ENCODE results near the gene EYS.
"Not testable (repeated sequence)": the region's sequence is repeated elsewhere in the genome, so short reads cannot be mapped to it uniquely, and the experiment has no call there.

The EYS gene

DNA sequence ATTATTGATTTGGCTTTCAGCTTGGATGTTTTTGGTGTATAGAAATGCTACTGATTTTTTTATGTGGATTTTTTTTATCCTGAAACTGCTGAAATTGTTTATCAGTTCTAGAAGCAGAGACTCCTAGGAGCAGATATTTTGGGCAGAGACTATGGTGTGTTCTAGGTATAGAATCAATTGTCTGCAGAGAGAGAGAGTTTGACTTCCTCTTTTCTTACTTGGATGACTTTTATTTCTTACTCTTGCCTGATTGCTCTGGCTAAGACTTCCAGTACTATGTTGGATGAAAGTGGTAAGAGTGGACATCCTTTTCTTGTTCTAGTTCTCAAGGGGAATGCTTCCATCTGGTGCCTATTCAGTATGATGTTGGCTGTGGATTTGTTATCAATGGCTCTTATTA lies 1700.8 kb downstream of the EYS start:
- no peak for DNase-seq

DNA sequence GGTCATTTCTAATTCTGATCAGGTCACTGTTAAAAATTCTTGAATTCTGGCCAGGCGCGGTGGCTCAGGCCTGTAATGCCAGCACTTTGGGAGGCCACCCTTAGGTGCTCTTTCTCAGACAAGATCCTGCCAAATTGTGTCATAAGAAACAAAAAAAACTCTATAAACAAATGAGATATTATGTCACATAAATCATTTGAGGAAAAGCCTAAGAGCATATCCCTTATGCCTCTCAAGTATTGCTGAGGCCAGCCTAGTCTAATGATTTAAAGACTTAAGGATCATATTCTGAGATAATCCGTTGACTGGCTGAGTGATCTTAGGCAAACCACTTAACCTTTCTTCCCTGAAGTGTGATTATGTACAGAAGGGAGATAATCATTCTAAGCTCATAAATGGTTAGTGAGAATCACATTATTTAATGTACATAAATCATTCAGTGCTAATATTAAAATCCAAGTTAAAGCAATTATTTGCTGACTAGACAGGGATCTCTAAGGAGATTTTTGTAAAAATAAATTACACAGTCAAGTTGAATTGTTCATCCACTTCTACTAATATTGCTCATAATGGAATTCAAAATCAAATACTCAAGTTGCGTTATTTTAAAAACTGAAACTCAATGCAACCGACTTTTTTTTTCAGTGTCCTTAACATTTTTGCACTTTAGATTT lies 1706.1 kb downstream of the EYS start:
- DNase-seq, result no peak

DNA sequence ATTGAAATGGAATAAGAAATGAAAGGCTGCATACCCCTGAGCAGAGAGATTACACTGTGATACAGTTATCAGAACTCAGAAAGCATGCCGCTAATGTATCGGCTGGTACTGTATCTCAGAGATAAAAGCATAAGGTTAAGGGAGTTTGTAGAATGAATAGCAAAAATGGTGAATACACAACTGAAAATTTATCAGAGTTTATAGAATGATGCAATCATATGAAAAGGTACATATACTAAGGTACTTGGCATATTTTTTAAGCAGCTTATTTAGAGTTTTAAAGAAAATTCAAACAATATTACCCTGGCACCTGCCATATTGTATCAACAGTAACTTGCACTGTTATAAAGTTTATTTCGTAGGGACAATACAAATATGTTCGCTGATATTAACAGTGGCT lies 1707.4 kb downstream of the EYS start:
- DNase-seq, result no peak

DNA sequence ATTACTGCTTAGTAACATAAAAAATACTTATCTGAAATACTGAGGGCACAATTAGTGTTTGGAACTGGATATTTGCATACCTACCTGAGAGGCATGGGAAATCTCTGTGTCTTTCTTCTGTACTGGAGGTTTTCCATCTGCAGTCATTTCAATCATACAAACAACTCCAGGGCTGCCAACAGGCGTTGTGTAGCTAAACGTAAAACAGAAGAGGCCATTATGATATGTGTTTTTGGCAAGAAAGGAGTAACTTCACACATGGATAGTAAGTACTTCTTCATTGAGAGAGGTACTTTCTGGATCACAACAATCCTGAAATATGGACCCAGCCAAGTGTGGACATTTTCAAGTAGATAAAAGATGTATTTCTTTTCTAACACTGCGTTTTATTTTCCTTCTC lies 1708.0 kb downstream of the EYS start:
- DNase-seq, result no peak

DNA sequence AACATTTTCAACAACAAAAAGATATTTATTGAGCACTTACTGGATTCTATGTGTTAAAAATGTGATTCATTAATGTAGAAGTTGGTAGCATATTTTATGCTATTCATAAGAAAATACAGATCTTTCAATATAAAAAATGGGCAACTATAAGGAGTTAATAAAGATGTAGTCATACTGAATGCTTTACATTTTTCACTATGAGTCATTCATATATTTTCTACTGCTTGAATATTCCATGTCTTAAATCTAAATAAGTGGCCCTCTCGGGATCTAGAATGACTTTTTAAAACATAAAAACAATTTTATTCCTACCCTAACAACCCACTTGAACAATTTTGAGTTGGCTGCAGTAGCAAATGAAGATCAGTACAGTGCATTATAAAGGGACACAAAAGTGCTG lies 1709.3 kb downstream of the EYS start:
- DNase-seq, result no peak

DNA sequence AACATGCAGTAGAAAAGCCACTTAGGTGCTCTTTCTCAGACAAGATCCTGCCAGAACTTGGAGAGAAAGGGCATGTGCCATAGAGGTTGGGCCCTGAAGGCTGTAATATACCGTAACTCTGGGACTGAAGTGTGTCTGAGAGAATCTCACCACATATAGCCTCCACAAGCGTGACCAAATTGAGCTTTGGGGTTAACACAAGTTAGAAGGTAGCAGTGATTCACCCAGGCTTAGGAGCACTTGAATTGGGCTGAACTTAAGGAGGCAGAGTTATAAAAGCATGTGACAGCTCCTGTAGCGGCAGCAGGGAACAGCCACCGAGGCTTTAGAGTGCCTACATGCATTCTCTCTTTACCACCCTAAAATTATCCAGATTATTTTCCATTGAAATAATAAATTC lies 1709.8 kb downstream of the EYS start:
- DNase-seq, result no peak

DNA sequence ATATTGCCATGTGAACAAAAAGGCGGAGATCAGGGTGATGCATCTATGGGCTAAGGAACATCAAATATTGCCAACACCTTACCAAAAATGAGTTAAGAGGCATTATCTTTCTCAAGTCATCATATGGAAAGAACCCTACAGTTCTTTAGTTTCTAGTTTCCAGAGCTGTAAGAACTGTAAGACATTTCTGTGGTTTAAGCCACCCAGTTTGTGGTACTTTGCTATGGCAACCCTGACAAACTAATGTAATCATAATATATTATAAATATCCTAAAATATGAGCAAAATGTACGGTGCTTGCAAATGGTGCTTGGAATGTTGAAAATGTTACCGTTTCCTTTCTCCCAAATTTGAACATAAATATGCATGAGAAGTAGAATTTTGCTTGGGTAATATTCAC lies 1721.8 kb downstream of the EYS start:
- DNase-seq, result no peak

DNA sequence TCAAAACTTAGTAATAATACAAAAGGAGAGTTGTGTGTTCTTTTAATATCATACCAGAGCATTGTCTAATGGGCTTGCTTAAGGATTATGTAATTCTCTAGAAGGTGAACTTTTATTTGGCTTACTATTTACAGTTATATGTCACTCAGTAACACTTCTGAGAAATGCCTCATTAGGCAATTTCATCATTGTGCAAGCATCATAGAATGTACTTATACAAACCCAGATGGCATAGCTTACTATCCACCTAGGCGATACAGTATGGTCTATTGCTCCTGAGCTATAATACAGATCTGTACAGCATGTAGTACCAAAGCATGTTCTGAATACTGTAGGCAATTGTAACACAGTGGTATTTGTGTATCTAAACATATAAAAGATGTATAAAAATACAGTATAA lies 1731.3 kb downstream of the EYS start:
- no peak for DNase-seq

DNA sequence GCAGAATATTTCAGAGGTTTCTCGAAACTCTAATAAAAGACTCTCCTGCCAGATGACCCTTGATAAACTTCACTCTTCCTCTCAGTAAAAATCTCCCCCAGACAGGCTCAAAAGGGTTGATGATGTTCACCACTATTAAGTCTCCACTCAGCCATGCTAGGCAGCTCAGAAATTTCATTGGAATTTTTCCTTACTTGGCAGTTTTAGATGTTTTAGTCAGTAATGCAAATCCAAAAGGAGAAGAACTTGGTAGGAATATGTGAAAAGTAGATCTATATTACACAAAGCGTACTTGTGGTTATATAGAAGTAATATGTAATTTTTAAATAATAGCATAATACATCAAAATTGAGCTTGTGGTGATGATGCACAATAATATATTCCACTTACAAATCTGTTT lies 1738.4 kb downstream of the EYS start:
- no peak for DNase-seq

DNA sequence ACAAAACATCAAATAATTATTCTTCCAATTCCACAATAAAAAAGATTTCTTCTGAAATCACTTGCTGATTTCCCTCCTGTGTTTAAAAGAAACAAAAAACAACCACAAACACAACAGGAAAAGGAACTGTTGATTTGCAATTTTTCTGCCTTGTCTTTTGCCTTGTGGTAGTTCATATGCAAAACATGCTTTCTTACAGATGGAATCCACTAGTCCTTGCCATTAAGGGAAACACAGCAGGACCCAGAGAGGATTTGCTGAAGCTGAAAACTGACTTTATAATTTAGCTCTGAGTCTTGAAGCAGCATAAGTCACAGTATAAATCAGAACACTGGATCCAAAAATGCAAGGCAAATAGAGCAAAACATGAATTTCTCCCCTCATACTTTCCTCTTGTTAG lies 1742.7 kb downstream of the EYS start:
- no peak for DNase-seq

DNA sequence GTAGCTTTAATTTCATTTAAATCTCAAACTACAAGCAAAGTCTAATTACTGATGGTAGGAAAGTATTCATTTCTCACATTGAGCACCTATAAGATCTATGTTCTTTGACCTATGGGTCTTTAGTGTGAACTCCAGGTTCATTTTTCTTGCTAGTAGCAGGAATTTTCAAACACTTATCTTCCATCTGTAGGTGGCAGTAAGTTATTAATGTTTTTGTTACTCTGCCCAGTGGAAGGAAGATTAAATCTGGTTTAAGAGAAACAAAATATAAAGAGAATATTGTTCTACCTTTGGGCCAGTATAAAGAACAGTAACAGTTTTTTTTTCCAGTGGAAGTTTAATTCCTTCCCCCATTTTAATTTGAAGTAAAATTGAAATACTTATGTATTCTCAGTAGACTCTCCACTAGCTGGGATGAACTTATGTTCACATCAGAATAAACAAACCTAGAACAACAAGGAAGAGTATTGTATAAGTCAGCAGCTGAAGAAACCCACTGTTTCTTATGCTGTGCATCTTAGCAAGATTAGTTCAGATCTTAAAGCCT lies 1743.2 kb downstream of the EYS start:
- no peak for DNase-seq

DNA sequence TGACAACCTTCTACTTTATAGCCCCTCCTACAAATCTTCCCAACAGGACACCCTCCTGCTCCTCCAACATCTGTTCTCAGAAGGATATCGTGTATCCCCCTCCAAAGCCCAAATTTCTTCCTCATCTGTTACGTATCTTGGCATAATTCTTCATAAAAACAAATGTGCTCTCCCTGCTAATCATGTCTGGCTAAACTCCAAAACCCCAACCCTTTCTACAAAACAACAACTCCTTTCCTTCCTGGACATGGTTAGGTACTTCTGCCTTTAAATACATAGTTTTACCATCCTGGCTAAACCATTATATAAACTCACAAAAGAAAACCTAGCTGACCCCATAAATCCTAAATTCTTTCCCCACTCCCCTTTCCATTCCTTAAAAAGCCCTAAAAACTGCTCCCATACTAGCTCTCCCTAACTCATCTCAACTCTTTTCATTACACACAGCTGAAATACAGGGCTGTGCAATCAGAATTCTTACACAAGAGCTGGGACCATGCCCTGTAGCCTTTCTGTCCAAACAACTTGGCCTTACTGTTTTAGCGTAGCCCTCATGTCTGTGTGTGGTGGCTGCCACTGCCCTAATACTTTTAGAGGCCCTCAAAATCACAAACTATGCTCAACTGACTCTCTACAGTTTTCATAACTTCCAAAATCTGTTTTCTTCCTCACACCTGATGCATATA lies 1753.5 kb downstream of the EYS start:
- not testable (repeated sequence) for DNase-seq

DNA sequence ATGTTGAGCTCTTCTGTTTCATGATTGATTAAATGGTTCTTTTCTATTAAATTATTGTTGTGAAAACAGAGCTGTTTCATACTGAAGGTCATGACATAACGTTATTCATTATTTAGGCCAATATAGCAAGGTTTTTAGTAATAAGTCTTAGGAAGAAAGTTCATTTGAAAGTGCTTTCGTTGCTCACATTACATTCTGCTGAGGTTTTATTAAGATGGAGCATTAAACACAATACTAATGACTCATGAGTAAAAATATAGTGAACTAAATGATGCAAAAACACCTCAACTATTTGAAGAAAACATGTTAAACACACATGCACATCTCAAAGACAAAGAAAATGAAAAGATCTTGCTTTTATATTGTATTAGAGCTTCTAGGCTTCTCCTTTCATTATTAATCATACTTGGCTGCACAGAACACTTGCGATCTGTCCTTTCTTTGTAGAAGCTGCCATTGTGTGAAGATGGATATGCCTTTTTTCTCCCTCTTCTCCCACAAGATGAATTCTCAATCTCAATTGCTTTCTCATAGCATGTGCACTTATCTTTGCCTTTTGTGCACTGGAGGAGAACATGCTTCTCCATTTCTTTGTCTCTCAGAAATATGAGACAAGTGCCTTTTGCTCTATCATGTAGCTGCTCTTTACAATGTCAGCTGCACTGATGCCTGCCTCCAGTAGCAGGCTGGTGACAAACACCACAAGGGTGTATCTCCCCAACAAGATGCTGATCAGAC lies 1759.1 kb downstream of the EYS start:
- DNase-seq, result no peak

DNA sequence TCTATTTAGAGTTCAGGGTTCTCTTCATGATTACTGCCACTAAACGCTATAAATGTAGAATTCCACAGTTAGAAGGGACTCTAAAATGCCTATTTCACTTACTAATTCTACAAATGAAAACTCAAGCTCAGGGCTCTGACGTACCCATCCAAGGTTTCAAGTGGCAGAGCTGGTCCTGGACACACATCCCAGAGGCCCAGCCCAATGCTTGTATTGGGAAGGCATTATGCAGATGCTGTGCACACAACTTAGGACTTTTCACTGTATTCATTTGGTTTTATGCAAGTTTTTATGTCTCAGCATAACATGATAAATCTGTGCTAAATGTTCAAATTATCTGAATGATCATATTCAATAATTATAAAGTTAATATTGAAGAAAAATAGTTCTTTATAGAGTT lies 1761.0 kb downstream of the EYS start:
- no peak for DNase-seq

DNA sequence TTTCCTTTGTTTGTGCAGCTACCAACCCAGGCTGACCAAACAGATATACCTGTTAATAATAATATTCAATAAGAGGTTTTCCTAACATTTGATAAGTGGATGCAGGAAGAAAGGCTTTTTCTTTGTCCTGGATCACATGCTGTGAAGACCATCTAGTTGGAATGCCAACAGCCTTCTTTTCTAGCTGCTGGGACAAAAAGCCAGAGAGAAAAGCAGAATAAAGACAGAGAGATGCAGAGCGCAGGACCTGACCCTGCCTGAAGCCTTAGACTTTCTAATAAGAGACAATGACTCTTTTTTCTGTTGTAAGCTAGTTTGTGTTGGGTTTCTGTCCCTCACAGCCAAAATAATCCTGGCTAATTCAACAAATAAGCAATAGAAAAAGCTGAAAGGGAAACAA lies 1763.2 kb downstream of the EYS start:
- DNase-seq, result no peak

DNA sequence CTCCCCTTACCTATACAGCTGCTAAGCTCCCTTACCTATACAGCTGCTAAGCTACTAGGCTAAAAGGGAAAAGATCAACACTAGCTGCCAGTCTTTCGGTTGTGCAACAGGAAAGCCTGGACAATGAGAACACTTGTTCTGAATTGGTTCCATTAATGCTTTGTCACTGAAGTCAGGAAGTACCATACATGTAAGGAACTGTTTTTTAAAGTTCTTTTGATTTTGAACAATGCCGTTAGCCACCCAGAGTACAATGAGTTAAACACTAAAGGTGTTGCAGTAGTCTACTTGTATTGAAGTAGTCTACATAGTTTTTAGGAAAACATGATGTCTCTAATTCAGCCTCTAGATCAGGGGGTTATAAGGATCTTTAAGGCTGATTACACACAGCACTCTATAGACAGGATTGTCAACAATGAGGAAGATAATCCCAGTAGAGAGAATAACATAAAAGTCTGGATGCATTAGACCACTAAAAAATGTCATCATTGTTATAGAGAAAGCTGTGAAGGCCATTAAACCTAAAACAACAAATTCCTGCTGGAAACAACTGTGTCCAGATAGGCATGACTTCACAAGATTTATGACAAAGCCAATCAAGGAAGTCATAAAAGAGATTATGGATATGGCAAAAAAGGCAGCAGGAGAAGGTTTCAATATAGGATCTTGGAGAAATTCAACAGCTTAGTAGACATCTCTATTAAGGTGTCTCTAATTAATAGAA lies 1765.1 kb downstream of the EYS start:
- no peak for DNase-seq

DNA sequence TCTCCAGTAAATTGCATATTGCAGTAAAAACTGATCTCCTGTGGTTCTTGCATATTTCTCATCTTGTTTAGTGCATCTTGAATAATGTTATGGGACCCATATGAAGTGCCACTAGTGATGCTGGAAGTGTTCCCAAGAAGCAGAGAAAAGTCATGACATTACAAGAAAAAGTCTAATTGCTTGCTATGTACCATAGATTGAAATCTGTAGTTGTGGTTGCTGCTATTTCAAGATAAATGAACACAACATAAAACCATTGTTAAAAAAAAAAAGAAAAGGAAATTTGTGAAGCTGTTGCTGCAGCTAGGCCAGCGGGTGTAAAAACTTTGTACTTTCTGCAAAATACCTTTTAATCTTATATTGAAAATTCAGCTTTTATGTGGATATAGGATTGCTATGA lies 1767.0 kb downstream of the EYS start:
- DNase-seq, result no peak

DNA sequence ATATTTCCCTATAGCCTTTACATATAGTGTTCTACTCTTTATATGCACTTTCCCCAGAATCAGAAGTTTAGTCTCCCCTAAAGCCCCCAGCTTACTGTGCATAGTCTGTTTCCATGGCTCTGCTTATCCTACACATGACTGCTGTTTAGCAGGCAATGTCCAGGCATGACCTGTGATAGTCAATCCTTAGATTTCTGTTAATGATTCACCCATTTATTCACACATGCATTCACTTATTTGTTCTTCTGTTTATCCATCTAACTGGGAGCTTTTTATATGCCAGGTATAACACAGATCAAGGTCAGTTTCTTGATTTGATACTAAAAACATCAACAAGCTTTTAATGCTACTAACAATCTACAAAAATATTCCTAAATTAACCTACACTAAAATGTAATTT lies 1770.6 kb downstream of the EYS start:
- DNase-seq, result no peak

DNA sequence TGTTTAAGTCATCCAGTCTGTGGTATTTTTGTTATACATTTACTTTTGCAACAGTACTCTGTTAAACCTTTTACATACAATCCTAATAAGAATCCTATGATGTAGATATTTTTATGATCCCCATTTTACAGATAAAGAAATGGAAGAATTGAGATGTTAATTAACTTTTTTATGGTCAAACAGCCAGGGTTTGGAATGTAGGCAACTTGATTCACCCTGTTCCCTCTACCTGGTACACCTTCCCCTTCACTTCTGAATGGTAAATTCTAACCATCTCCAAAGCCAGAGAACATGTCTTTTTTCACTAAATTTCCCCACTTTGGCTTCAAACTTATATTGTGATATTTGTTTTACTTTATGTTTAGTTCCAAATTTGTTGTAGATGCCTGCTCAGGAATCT lies 1771.3 kb downstream of the EYS start:
- no peak for DNase-seq

DNA sequence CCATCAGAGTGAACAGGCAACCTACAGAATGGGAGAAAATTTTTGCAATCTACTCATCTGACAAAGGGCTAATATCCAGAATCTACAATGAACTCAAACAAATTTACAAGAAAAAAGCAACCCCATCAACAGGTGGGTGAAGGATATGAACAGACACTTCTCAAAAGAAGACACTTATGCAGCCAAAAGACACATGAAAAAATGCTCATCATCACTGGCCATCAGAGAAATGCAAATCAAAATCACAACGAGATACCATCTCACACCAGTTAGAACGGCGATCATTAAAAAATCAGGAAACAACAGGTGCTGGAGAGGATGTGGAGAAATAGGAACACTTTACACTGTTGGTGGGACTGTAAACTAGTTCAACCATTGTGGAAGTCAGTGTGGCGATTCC lies 1773.1 kb downstream of the EYS start:
- DNase-seq, result not testable (repeated sequence)

DNA sequence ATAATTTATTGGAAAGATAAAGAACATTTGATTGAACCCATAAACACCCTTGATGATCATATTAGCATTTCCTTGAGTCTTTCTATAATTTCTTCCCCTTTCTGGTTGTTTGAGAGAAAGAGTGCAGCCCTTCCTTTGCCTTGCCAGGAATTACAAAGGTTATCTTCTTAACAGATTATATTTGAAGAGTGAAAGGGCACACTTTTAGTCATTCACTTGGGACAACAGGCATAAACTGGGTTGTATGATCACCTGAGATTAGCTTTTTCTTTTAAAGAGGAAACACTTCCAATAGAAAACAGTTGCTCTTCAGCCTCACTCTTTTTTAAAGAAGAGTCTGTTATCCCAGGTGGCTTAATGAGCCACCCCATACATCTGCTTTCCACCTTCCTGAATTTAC lies 1776.2 kb downstream of the EYS start:
- DNase-seq, result no peak

DNA sequence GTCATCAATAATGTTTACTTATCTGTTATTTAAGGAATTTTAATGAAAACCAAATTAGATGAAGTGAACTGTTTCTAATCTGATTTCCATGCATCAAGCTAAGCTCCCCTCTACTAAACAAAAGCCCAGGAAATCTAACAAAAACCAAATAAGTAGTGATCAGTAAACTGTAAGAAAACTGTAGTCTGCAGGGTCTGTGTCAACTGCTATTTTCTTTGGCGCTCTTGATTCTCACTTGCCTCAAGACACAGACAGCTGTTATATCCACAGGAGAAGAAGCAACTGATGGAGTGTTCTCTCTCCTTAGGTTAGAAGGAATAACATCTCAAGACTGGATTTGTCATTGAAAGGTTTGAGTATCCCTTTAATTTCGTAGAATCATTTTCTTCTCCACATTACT lies 1777.9 kb downstream of the EYS start:
- no peak for DNase-seq

DNA sequence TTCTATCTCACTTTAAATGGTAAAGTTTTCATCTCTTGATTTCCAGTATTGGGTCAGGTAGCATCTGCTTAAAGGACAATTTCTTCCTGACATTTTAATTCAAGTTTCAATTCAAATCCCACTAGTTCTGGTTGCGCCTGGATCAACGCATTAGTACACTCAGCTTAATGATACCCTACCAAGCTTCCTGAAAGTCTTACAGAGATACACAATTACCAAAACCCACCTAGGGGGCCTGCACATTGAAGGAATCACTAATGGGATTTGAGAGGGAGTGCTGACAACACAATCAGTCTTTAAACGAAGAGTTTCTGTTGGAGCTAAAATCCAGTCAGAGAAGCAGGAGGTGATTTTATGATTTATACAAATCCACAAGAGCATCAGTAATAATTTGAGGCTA lies 1778.4 kb downstream of the EYS start:
- DNase-seq, result no peak
